Uterus (tissue), 4 donors: Measurements from ENCODE around the gene GAST. TPM values are rescaled to one million over a fixed set of nuclear protein-coding genes. Genes with fewer than 3 reads are reported as not detected.
"Not testable (repeated sequence)": the region's sequence is repeated elsewhere in the genome, so short reads cannot be mapped to it uniquely, and the experiment has no call there.

ENCODE experiments used
- DNase-seq, 2 donors: peaks; one replicate each; pipeline ENCODE4 v3.0.0-alpha.2; 2019 to 2020
- H3K27ac ChIP-seq, 2 donors: fragments of 200-600 bp; sonication (generic); 1 replicate in 1 of 2; 2 replicates in 1 of 2; pipeline ENCODE4 v1.5.1; 2016 to 2018
- H3K27me3 ChIP-seq, 2 donors: fragments of 200-600 bp; sonication (generic); one replicate each; pipeline ENCODE4 v1.5.1; 2018 to 2019; ENCODE audit warnings: control low read depth in 1 of 2
- H3K36me3 ChIP-seq, 2 donors: fragments of 200-600 bp; sonication (generic); one replicate each; pipeline ENCODE4 v1.5.1; 2019; ENCODE audit warnings: control low read depth in 1 of 2
- H3K4me1 ChIP-seq, 2 donors: fragments of 200-600 bp; sonication (generic); one replicate each; pipeline ENCODE4 v1.5.1; 2018 to 2019; ENCODE audit warnings: control low read depth in 1 of 2
- H3K4me3 ChIP-seq, 2 donors: fragments of 200-600 bp; sonication (generic); 1 replicate in 1 of 2; 2 replicates in 1 of 2; pipeline ENCODE4 v1.5.1; 2018 to 2019; ENCODE audit warnings: mild to moderate bottlenecking in 1 of 2
- H3K9me3 ChIP-seq, 2 donors: fragments of 200-600 bp; sonication (generic); one replicate each; pipeline ENCODE4 v1.5.1; 2019; ENCODE audit warnings: control low read depth in 1 of 2
- CTCF ChIP-seq, 4 experiments: fragments of 200-600 bp in 2 of 4; fragments of 450-650 bp in 2 of 4; sonication (generic) in 2 of 4; IDR thresholded peaks; one replicate each; pipeline ENCODE4 v1.5.1; 2016 to 2019; ENCODE audit warnings: antibody characterized with exemption in 4 of 4, mild to moderate bottlenecking in 2 of 4, moderate library complexity in 1 of 4
- POLR2A ChIP-seq, 2 donors: fragments of 450-650 bp; IDR thresholded peaks; one replicate each; pipeline ENCODE4 v1.6.1; 2016; ENCODE audit warnings: antibody characterized with exemption in 2 of 2, mild to moderate bottlenecking in 1 of 2, moderate library complexity in 1 of 2
- intact Hi-C: fragments of 100-400 bp; cut with DNase I; formaldehyde crosslinking; loops from one replicate; pipeline ENCODE4 v1.15.1; 2023; ENCODE audit warnings: low total_unique reads
- total RNA-seq, 4 donors: library from RNA; depleted of rRNA in 3 of 4; stranded (reverse); fragments of >200 nt in 3 of 4; gene quantifications; one replicate each; pipeline versions ENCODE4 v1.1.0 to v1.2.4, GENCODE V29; 2014 to 2023
- donor health status: DM: yes; HTN: yes; CAD: no.

The GAST gene
- total RNA-seq, 4 donors from 2014 or later: not detected

GRCh38 chr17:41672153-41672552, 40.0 kb upstream of the GAST start:
- no peak overlapping the region for H3K27ac ChIP-seq
- no peaks in the 10 kb centered on the region for H3K36me3 ChIP-seq
- no peaks in the 10 kb centered on the region for H3K9me3 ChIP-seq
- TF ChIP-seq CTCF (IDR thresholded peaks at IDR 0.05): no peak
- no peak for TF ChIP-seq POLR2A (IDR thresholded peaks at IDR 0.05)
- no peaks in the 10 kb centered on the region for H3K27me3 ChIP-seq
- intact Hi-C loops: no loop called here
- DNase-seq: no peak
- no peak overlapping the region for H3K4me3 ChIP-seq
- no peaks in the 10 kb centered on the region for H3K4me1 ChIP-seq

DNA sequence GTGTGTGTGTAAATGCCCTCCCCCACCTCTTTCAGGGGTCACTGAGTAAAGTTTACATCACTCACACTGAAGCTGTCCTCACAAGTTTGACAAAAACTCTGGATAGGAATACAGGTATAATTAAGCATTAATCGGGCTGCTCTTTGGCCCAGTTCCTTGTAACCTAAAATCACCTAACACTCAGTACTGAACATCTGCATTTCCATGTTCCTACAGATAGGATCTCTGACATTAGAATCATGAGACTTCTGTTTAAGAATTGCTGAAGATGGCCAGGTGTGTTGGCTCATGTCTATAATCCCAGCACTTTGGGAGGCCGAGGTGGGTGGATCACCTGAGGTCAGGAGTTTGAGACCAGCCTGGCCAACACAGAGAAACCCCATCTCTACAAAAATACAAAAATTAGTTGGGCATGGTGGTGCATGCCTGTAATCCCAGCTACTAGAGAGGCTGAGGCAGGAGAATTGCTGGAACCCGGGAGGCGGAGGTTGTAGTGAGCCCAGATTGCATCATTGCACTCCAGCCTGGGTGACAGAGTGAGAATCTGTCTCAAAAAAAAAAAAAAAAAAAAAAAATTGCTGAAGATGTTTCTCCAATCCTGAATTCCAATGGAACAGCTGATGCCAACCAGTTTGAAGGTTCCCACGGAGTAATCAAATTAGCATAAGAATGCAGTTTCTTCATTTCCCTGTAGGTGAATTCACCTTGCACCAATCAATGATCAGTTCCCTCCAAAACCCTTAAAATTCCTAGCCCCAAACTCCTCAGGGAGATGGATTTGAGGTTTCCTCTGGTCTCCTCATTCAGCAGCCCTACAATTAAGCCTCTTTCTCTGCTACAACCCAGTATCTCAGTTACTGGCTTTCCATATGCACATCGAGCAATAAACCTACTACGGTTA, 36.7 kb upstream of the GAST start:
- H3K4me3 ChIP-seq, intact Hi-C loops, DNase-seq, H3K9me3 ChIP-seq, H3K27me3 ChIP-seq, H3K4me1 ChIP-seq, H3K36me3 ChIP-seq, H3K27ac ChIP-seq: not testable (repeated sequence)

- no peak for DNase-seq
- no peaks in the 10 kb centered on the region for H3K9me3 ChIP-seq
- no peak overlapping the region for H3K4me3 ChIP-seq
- H3K4me1 ChIP-seq: no peaks in the 10 kb centered on the region
- no peak overlapping the region for H3K27ac ChIP-seq
- no peaks in the 10 kb centered on the region for H3K27me3 ChIP-seq
- H3K36me3 ChIP-seq: no peaks in the 10 kb centered on the region
- no peak for TF ChIP-seq CTCF (IDR thresholded peaks at IDR 0.05)
- no peak for TF ChIP-seq POLR2A (IDR thresholded peaks at IDR 0.05)
- intact Hi-C loops: no loop called here
Observed at GRCh38 chr17:41676058-41676419, 36.1 kb upstream of the GAST start.

DNA sequence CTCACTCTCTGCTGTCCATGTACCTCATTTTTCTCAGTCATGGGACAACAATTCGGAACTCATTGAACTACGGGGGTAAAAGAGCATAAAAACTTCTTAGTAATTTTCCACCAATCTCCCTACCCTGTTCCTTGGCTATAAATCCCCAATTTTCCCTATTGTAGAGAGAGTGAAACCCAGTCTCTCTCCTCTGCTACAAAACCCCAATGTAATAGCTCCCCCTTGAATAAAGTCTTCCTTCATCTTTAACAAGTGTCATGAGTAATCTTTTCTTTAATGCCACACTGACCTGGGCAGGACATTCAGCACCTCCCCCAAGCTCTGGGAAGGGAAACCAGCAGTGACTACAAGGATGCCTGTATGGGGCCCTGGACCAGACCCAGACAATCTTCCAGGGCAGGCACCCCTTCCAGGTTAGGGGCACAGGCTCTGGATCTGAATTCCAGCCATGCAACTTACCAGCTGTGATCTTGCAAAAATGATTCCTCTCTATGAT, 33.7 kb upstream of the GAST start:
- Histone ChIP-seq H3K4me1 (no peaks in the 10 kb centered on the region), H3K27me3 (no peaks in the 10 kb centered on the region), H3K36me3 (no peaks in the 10 kb centered on the region), H3K27ac (peak overlapping the region; percentile 45 to 74), H3K9me3 (no peaks in the 10 kb centered on the region), H3K4me3 (no peak overlapping the region)
- DNase-seq: no peak
- intact Hi-C loops: no loop called here
- no peak for TF ChIP-seq CTCF (IDR thresholded peaks at IDR 0.05)
- TF ChIP-seq POLR2A (IDR thresholded peaks at IDR 0.05): no peak

- H3K4me1 ChIP-seq: no peaks in the 10 kb centered on the region
- TF ChIP-seq POLR2A (IDR thresholded peaks at IDR 0.05) (no peak), CTCF (IDR thresholded peaks at IDR 0.05) (no peak)
- no peaks in the 10 kb centered on the region for H3K27me3 ChIP-seq
- no peaks in the 10 kb centered on the region for H3K36me3 ChIP-seq
- no peaks in the 10 kb centered on the region for H3K9me3 ChIP-seq
- no peak overlapping the region for H3K4me3 ChIP-seq
- intact Hi-C loops: no loop called here
- H3K27ac ChIP-seq: peak overlapping the region; percentile 45 to 74
- no peak for DNase-seq
Observed at GRCh38 chr17:41678907-41679739, 33.0 kb upstream of the GAST start.
